Colonic mucosa (tissue), 4 donors: Measurements from ENCODE around the gene NLN. TPM values are rescaled to one million over a fixed set of nuclear protein-coding genes. Genes with fewer than 3 reads are reported as not detected.

Experiments used
- DNase-seq: peaks from one replicate; pipeline ENCODE4 v3.0.0-alpha.2; 2020
- H3K27ac ChIP-seq: fragments of 200-600 bp; one replicate; pipeline ENCODE4 v1.8.0; 2021
- H3K27me3 ChIP-seq: fragments of 200-600 bp; one replicate; pipeline ENCODE4 v1.8.0; 2021
- H3K36me3 ChIP-seq: fragments of 200-600 bp; one replicate; pipeline ENCODE4 v1.8.0; 2021
- H3K4me1 ChIP-seq: fragments of 200-600 bp; one replicate; pipeline ENCODE4 v1.8.0; 2021; ENCODE audit warnings: mild to moderate bottlenecking
- H3K4me3 ChIP-seq: fragments of 200-600 bp; one replicate; pipeline ENCODE4 v1.8.0; 2021
- H3K9ac ChIP-seq, 2 donors: one replicate each; pipeline ENCODE4 v1.7.0; 2013; ENCODE audit warnings: control low read depth in 2 of 2, low read depth in 2 of 2, low read length in 2 of 2
- H3K9me3 ChIP-seq: fragments of 200-600 bp; one replicate; pipeline ENCODE4 v1.8.0; 2021
- intact Hi-C: fragments of 100-400 bp; cut with DNase I; formaldehyde crosslinking; loops from one replicate; pipeline ENCODE4 v1.14.1; 2022
- total RNA-seq, 2 donors: library from RNA; stranded (reverse); fragmentation: NEBNext Ultra II Directional in 1 of 2; extraction: Animal tissue kit (Norgen Biotek cat#: 25700) in 1 of 2; gene quantifications; one replicate each; pipeline ENCODE4 v1.2.1, GENCODE V29; 2021
- TF ChIP-seq, protein P1 (sequence below): fragments of 200-600 bp; IDR thresholded peaks from one replicate; pipeline ENCODE4 v1.8.0; 2022; ENCODE audit warnings: antibody characterized with exemption, mild to moderate bottlenecking
- donor health status: healthy.
- donor health status: DM: no; HTN: no; CAD: no.
- donor health status: DM: no; HTN: no; CAD: no.

Gene NLN
- total RNA-seq, 2 donors from 2014 or later, result 13.7 to 24.6 TPM

DNA sequence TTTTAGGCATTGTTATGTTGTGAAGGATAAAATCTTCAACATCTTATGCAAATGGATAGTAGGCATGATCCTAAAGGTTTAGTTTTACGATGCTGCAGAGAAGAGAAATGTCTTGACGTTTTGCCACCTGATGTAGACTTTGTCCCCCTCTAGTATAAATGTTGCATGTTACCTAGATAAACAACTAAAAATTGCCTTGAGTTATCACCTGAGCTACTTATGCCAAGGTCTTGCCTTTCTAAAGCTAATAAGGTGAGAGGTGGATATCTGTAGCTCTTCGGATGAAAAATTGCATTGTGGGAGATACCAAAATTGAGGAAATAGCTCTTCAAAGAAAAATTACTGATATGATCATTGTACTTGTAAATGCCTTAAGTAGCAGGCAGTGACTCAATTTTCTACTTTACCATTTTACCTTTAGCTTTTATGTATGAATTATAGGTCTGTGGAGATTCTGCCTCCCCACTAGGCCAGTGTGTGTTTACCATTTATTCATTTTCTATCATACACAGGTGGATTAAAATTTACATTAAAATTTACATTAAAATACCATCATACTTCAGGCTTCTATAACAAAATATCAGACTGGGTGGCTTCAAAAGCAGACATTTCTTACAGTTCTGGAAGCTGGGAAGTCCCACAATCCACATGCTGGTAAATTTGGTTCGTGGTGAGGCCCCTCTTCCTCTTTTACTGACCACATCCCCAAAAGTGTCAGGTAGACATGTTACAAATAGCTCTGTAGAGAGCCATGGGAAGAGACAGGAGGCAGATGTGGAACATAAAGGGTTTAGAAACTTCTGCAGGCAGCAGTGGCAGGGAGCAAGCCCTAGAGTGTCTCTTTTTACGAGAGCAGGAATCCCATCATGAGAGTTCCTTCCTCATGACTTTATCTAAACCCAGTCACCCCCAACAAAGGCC, 103.7 kb downstream of the NLN start:
- H3K36me3 ChIP-seq, result no peaks in the 10 kb centered on the region
- no peaks in the 10 kb centered on the region for H3K27me3 ChIP-seq
- TF ChIP-seq, protein P1, sequence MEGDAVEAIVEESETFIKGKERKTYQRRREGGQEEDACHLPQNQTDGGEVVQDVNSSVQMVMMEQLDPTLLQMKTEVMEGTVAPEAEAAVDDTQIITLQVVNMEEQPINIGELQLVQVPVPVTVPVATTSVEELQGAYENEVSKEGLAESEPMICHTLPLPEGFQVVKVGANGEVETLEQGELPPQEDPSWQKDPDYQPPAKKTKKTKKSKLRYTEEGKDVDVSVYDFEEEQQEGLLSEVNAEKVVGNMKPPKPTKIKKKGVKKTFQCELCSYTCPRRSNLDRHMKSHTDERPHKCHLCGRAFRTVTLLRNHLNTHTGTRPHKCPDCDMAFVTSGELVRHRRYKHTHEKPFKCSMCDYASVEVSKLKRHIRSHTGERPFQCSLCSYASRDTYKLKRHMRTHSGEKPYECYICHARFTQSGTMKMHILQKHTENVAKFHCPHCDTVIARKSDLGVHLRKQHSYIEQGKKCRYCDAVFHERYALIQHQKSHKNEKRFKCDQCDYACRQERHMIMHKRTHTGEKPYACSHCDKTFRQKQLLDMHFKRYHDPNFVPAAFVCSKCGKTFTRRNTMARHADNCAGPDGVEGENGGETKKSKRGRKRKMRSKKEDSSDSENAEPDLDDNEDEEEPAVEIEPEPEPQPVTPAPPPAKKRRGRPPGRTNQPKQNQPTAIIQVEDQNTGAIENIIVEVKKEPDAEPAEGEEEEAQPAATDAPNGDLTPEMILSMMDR, result no peak
- no peaks in the 10 kb centered on the region for H3K4me1 ChIP-seq
- no peaks in the 10 kb centered on the region for H3K9me3 ChIP-seq
- intact Hi-C loops, result no loop called here
- no peak overlapping the region for H3K4me3 ChIP-seq
- no peak for DNase-seq
- H3K9ac ChIP-seq, result no peak overlapping the region
- no peak overlapping the region for H3K27ac ChIP-seq

DNA sequence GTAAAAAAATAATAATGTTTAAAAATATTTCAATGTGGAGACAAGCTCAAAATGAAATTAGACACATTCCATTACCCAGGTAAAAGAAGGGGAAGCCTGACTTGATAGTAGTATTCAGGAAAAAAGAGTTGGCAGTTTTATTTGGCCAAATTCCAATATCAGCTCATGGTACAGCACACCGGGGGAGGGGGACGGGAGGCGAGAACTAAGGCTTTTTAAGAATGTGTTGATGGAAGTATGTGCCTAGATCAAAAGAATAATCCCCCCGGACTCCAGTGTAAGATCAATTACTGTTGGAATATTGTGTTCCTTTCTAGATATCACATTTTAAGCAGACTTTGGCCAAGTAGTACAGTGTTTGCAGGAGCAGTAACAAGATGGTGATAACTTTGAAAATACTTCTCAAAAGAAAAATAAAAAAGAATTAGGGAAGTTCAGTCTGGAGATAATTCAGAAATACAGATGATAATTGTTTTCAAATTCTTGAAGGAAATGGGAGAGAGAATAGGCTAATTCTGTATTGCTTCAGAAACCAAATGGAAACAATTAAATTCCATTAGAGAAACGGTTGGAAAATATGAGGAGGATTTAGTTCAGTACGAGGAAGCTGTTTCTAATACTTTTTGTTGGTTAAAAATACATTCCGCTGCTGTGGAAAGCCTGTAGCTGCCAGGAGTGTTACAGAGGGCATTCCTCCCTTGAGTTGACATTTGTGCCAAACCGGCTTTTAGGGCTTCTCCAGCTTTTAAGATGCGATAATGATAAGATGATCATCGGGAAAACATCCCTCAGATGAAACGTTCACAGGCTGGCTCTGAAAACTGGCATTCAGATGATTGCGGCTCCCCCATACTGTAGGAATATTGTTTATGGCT, 106.3 kb downstream of the NLN start:
- Histone ChIP-seq H3K36me3 (no peaks in the 10 kb centered on the region), H3K4me1 (no peaks in the 10 kb centered on the region), H3K9ac (no peak overlapping the region), H3K4me3 (no peak overlapping the region), H3K9me3 (no peaks in the 10 kb centered on the region), H3K27ac (no peak overlapping the region), H3K27me3 (no peaks in the 10 kb centered on the region)
- intact Hi-C loops, result no loop called here
- TF ChIP-seq, protein P1, result no peak
- no peak for DNase-seq

DNA sequence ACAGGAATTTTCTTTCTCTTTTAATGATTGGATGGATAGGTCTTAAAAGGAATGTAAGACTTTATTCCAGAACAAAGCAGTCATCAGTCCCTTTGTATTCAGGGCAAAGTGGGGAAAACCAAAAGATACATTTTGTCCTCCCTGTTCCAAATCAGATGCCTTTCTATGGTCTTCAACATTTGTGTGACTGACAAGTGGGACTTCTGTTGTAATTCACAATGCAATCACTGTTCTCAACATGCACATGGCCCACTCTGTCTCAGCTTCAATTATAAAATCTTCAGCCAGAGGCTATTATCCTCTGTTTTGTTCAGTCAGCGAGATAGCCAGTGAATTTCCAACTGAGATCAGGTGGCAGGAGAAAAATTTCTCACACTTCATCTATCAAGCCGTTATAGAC, 108.9 kb downstream of the NLN start:
- Histone ChIP-seq H3K27me3 (no peaks in the 10 kb centered on the region), H3K9me3 (no peaks in the 10 kb centered on the region), H3K36me3 (no peaks in the 10 kb centered on the region), H3K9ac (no peak overlapping the region), H3K4me1 (no peaks in the 10 kb centered on the region), H3K27ac (no peak overlapping the region), H3K4me3 (no peak overlapping the region)
- DNase-seq, result no peak
- TF ChIP-seq, protein P1, result no peak
- intact Hi-C loops, result no loop called here

- intact Hi-C loops, result no loop called here
- DNase-seq, result no peak
- H3K9ac ChIP-seq, result no peak overlapping the region
- H3K4me3 ChIP-seq, result no peak overlapping the region
- TF ChIP-seq, protein P1, result no peak
- H3K27me3 ChIP-seq, result no peaks in the 10 kb centered on the region
- H3K4me1 ChIP-seq, result no peaks in the 10 kb centered on the region
- no peaks in the 10 kb centered on the region for H3K9me3 ChIP-seq
- H3K36me3 ChIP-seq, result no peaks in the 10 kb centered on the region
- H3K27ac ChIP-seq, result no peak overlapping the region
These were observed 109.3 kb downstream of the NLN start for GRCh38 chr5:65831276-65831675.

DNA sequence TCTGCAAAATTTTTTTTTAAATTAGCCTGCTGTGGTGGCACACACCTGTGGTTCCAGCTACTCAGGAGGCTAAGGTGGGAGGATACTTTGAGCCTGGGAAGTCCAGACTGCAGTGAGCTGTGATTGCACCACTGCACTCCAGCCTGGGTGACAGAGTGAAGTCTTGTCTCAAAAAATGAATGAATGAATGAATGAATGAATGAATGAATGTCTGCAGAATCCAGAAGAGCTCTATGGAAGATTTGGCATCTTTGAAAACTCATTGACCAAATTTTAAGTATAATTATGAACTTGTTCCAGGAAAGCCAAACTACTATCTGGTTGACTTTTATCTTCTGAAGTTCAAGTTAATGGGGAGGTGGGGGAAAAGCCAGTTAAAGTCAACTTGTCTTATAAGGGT, 110.1 kb downstream of the NLN start:
- no peaks in the 10 kb centered on the region for H3K4me1 ChIP-seq

More for the DNA sequence above, 110.1 kb downstream of the NLN start:
- Histone ChIP-seq H3K27me3 (no peaks in the 10 kb centered on the region), H3K9ac (no peak overlapping the region), H3K36me3 (no peaks in the 10 kb centered on the region), H3K9me3 (no peaks in the 10 kb centered on the region), H3K4me3 (no peak overlapping the region), H3K27ac (no peak overlapping the region)
- intact Hi-C loops, result no loop called here
- DNase-seq, result no peak
- TF ChIP-seq, protein P1, result no peak
